Inflammatory macrophage (primary cell): ENCODE data around the gene DCANP1.

Experiments used
- DNase-seq, 2 donors: peaks; one replicate each; pipeline ENCODE4 v3.0.0-alpha.2; 2020 to 2022

DCANP1 gene

GRCh38 chr5:135417083-135417482 is 30.1 kb downstream of the DCANP1 start:
- no peak for DNase-seq

GRCh38 chr5:135405082-135405481 is 42.1 kb downstream of the DCANP1 start:
- DNase-seq: no peak

GRCh38 chr5:135402031-135402430 is 45.1 kb downstream of the DCANP1 start:
- DNase-seq: peak in 1 of 2 donors; percentile 33

GRCh38 chr5:135400866-135401265 is 46.3 kb downstream of the DCANP1 start:
- DNase-seq: no peak

GRCh38 chr5:135399794-135400542 is 47.2 kb downstream of the DCANP1 start:
- DNase-seq: no peak

- peak; percentile 92 to 94 for DNase-seq
Observed at GRCh38 chr5:135398855-135399793, 48.0 kb downstream of the DCANP1 start, which contains the start of gene MACROH2A1. Gene MACROH2A1, minus strand, starts transcription at chr5:135399231. Its CDS starts 10,138 bp downstream, at chr5:135389093.

GRCh38 chr5:135398160-135398854 is 48.8 kb downstream of the DCANP1 start:
- peak in 1 of 2 donors; percentile 45 for DNase-seq

GRCh38 chr5:135397084-135397483 is 50.1 kb downstream of the DCANP1 start:
- peak in 1 of 2 donors; percentile 40 for DNase-seq

GRCh38 chr5:135396459-135397055 is 50.6 kb downstream of the DCANP1 start:
- DNase-seq: no peak

GRCh38 chr5:135395866-135396265 is 51.3 kb downstream of the DCANP1 start:
- peak; percentile 56 to 73 for DNase-seq

- DNase-seq: peak in 1 of 2 donors; percentile 43
Observed at GRCh38 chr5:135395451-135395850, 51.7 kb downstream of the DCANP1 start.
